Panc1 (cell line): Measurements from ENCODE around the gene ROBO3.

Source experiments
- POLR2AphosphoS5 ChIP-seq: IDR thresholded peaks from 2 replicates; pipeline ENCODE4 v1.6.1; 2012; ENCODE audit warnings: mild to moderate bottlenecking, low read depth, low read length, moderate library complexity
- TF ChIP-seq, protein P1 (sequence below): fragments of 450-650 bp; IDR thresholded peaks from 2 replicates; pipeline ENCODE4 v1.5.1; 2017; ENCODE audit warnings: mild to moderate bottlenecking
- TF ChIP-seq, protein P2 (sequence below), 2 experiments: IDR thresholded peaks; 2 replicates each; pipeline ENCODE4 v1.6.1; 2011 to 2012; ENCODE audit warnings: low read depth in 2 of 2, control low read depth in 1 of 2, low read length in 1 of 2, mild to moderate bottlenecking in 1 of 2, moderate library complexity in 1 of 2; ENCODE audit not compliant: insufficient read depth in 1 of 2

GRCh38 chr11:124838805-124839127, 26.5 kb upstream of the ROBO3 start:
- TF ChIP-seq, protein P1, sequence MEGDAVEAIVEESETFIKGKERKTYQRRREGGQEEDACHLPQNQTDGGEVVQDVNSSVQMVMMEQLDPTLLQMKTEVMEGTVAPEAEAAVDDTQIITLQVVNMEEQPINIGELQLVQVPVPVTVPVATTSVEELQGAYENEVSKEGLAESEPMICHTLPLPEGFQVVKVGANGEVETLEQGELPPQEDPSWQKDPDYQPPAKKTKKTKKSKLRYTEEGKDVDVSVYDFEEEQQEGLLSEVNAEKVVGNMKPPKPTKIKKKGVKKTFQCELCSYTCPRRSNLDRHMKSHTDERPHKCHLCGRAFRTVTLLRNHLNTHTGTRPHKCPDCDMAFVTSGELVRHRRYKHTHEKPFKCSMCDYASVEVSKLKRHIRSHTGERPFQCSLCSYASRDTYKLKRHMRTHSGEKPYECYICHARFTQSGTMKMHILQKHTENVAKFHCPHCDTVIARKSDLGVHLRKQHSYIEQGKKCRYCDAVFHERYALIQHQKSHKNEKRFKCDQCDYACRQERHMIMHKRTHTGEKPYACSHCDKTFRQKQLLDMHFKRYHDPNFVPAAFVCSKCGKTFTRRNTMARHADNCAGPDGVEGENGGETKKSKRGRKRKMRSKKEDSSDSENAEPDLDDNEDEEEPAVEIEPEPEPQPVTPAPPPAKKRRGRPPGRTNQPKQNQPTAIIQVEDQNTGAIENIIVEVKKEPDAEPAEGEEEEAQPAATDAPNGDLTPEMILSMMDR = no peak
- TF ChIP-seq, protein P2, sequence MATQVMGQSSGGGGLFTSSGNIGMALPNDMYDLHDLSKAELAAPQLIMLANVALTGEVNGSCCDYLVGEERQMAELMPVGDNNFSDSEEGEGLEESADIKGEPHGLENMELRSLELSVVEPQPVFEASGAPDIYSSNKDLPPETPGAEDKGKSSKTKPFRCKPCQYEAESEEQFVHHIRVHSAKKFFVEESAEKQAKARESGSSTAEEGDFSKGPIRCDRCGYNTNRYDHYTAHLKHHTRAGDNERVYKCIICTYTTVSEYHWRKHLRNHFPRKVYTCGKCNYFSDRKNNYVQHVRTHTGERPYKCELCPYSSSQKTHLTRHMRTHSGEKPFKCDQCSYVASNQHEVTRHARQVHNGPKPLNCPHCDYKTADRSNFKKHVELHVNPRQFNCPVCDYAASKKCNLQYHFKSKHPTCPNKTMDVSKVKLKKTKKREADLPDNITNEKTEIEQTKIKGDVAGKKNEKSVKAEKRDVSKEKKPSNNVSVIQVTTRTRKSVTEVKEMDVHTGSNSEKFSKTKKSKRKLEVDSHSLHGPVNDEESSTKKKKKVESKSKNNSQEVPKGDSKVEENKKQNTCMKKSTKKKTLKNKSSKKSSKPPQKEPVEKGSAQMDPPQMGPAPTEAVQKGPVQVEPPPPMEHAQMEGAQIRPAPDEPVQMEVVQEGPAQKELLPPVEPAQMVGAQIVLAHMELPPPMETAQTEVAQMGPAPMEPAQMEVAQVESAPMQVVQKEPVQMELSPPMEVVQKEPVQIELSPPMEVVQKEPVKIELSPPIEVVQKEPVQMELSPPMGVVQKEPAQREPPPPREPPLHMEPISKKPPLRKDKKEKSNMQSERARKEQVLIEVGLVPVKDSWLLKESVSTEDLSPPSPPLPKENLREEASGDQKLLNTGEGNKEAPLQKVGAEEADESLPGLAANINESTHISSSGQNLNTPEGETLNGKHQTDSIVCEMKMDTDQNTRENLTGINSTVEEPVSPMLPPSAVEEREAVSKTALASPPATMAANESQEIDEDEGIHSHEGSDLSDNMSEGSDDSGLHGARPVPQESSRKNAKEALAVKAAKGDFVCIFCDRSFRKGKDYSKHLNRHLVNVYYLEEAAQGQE (IDR thresholded peaks at IDR 0.05; ENCODE audit: insufficient read depth in 1 of 2, low read depth in 2 of 2, low read length in 1 of 2) = no peak
- TF ChIP-seq POLR2AphosphoS5 = no peak
